OCI-LY3 (cell line): ENCODE measurements around the gene SPATA16.

Experiments
- EZH2phosphoT487 ChIP-seq: fragments of 200-600 bp; shearing (Covaris generic); IDR thresholded peaks from 2 replicates; pipeline ENCODE4 v1.6.1; 2018; ENCODE audit warnings: antibody characterized with exemption, mixed run types, low read depth
- TF ChIP-seq, protein P1 (sequence below): fragments of 200-600, 300-600 bp; sonication (generic); IDR thresholded peaks from 2 replicates; pipeline ENCODE4 v1.5.1; 2014; ENCODE audit warnings: antibody characterized with exemption, low read length, low read depth

GRCh38 chr3:173096140-173096539 lies 44.9 kb downstream of the SPATA16 start:
- TF ChIP-seq, protein P1, sequence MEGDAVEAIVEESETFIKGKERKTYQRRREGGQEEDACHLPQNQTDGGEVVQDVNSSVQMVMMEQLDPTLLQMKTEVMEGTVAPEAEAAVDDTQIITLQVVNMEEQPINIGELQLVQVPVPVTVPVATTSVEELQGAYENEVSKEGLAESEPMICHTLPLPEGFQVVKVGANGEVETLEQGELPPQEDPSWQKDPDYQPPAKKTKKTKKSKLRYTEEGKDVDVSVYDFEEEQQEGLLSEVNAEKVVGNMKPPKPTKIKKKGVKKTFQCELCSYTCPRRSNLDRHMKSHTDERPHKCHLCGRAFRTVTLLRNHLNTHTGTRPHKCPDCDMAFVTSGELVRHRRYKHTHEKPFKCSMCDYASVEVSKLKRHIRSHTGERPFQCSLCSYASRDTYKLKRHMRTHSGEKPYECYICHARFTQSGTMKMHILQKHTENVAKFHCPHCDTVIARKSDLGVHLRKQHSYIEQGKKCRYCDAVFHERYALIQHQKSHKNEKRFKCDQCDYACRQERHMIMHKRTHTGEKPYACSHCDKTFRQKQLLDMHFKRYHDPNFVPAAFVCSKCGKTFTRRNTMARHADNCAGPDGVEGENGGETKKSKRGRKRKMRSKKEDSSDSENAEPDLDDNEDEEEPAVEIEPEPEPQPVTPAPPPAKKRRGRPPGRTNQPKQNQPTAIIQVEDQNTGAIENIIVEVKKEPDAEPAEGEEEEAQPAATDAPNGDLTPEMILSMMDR, result no peak
- TF ChIP-seq EZH2phosphoT487, result no peak
